Mucosa of descending colon (tissue), 3 donors: ENCODE results near the gene CADM1. TPM values are rescaled to one million over a fixed set of nuclear protein-coding genes. Genes with fewer than 3 reads are reported as not detected.

Source experiments
- ATAC-seq: fragments of 200-7000 bp; cut with Tn5 transposase; one replicate; pipeline ENCODE4 v1.9.1; 2020; ENCODE audit warnings: mild to moderate bottlenecking, moderate library complexity
- DNase-seq, 3 donors: peaks; one replicate each; pipeline ENCODE4 v3.0.0-alpha.2; 2020
- H3K36me3 ChIP-seq: fragments of 200-600 bp; one replicate; pipeline ENCODE4 v1.8.0; 2021; ENCODE audit warnings: low read depth, mild to moderate bottlenecking
- H3K4me1 ChIP-seq: fragments of 200-600 bp; one replicate; pipeline ENCODE4 v1.8.0; 2021; ENCODE audit warnings: low read depth, mild to moderate bottlenecking
- H3K4me3 ChIP-seq: fragments of 200-600 bp; one replicate; pipeline ENCODE4 v1.8.0; 2021; ENCODE audit warnings: mild to moderate bottlenecking
- H3K9me3 ChIP-seq: fragments of 200-600 bp; one replicate; pipeline ENCODE4 v1.8.0; 2021; ENCODE audit warnings: mild to moderate bottlenecking
- CTCF ChIP-seq: fragments of 200-600 bp; IDR thresholded peaks from one replicate; pipeline ENCODE4 v1.8.0; 2022; ENCODE audit warnings: antibody characterized with exemption, mild to moderate bottlenecking
- intact Hi-C, 2 donors: fragments of 100-400 bp; cut with DNase I in 1 of 2; cut with micrococcal nuclease in 1 of 2; formaldehyde crosslinking; loops; one replicate each; pipeline versions ENCODE4 v1.11.0 to v1.11.1; 2022; cut with DNase I, micrococcal nuclease
- total RNA-seq, 3 donors: library from RNA; stranded (reverse); fragmentation: NEBNext Ultra II Directional in 2 of 3; extraction: Animal tissue kit (Norgen Biotek cat#: 25700) in 2 of 3; gene quantifications; one replicate each; pipeline versions ENCODE4 v1.2.1 to v1.2.4, GENCODE V29; 2021 to 2023
- donor health status: DM: no; HTN: no; CAD: no; lungs with moderate emphysema.
- donor health status: DM: no; HTN: no; CAD: no.
- donor health status: DM: no; HTN: yes; CAD: no.

CADM1 gene
- total RNA-seq, 3 donors from 2014 or later = 4.3 to 20.2 (median 7.2) TPM

- Histone ChIP-seq H3K4me3 (no peak overlapping the region), H3K9me3 (no peaks in the 10 kb centered on the region), H3K4me1 (no peaks in the 10 kb centered on the region), H3K36me3 (no peaks in the 10 kb centered on the region)
- TF ChIP-seq CTCF = no peak
- no peak for ATAC-seq
- intact Hi-C loops = no loop called here
- no peak for DNase-seq
Measured at GRCh38 chr11:115133475-115134209, 370.6 kb downstream of the CADM1 start.

DNA sequence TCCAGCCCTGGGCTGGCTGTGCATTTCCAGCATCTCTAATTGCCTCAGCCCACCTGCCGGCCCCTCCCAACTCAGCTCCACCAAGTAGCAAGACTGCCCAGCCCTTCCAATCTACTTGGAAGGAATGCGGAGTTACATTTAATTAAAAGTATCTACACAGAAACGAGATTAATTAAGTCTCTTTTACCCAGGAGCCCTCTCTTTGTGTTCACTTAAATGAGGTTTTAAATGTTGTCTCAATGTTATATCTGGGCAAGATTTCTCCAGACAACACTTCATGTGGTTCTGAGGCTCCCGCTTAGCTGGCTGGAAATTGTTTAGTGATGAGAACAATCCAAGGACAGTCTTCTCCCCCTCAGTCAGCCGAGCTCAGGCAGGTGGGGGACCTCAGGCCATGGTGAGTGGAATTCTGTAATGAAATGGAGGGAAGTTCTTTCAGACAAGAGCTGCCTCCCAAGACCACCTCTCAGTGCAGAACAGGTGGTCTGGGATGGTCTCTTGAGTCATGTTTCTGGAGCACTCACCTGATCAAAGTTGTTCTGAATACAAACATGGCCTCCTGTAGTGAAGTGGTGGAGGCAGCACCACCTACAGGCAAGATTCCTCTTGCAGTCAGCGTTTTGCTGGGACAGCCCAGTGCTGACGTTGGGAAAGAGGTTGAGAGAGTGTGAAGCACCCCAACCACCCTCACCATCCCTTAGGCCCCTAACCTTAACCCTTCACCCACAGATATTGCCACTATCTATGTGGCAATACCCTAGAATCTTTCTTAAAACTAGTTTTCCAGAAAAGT is 371.6 kb downstream of the CADM1 start:
- ATAC-seq = peak; percentile 52
- intact Hi-C loops = no loop called here
- Histone ChIP-seq H3K36me3 (no peaks in the 10 kb centered on the region), H3K4me3 (no peak overlapping the region), H3K4me1 (no peaks in the 10 kb centered on the region), H3K9me3 (no peaks in the 10 kb centered on the region)
- TF ChIP-seq CTCF = no peak
- DNase-seq = peak in 2 of 3 donors; percentile 34 to 57

DNA sequence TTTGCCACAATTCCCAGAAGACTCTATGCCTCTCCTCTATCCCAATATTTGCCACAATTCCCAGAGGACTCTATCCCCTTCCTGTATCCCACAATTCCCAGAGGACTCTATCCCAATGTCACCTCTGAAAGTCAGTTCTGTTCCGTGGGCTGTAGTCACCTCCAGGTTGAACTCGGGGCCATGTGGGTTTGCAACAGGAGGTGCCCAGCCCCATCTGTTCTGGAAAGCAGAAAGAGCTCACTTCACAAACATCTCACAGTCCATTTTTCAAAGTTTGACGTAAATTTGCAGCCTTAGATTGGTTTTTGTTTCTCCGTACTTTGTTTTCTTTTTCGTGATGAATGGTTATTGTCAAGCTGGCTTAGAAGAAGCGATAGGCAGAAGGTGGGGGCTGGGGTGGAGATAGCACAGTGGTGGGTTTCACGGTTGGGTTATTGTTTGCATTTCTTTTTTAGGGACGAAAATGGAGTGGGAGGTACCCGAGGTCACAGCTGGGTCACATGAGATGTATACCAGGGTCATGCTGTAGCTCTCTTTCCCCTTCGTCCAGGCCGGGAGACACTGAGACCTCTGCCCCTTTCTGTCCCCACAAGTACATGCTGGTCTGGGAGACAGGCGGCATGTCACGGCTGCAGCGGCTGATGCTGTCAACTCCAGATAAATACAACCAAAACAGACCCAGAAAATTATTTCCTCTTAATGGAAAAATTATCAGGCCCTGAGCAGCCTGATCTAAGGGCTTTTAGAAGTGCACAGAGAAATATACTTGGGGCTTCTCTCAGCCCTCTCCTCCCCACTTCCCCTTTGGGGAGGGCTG is 374.5 kb downstream of the CADM1 start:
- intact Hi-C loops = no loop called here
- Histone ChIP-seq H3K36me3 (no peaks in the 10 kb centered on the region), H3K4me1 (no peaks in the 10 kb centered on the region), H3K4me3 (no peak overlapping the region), H3K9me3 (no peaks in the 10 kb centered on the region)
- DNase-seq (no peak), ATAC-seq (no peak)
- TF ChIP-seq CTCF = no peak

GRCh38 chr11:115128226-115128625 is 376.0 kb downstream of the CADM1 start:
- ATAC-seq (no peak), DNase-seq (no peak)
- TF ChIP-seq CTCF = no peak
- intact Hi-C loops = no loop called here
- Histone ChIP-seq H3K4me3 (no peak overlapping the region), H3K9me3 (no peaks in the 10 kb centered on the region), H3K36me3 (no peaks in the 10 kb centered on the region), H3K4me1 (no peaks in the 10 kb centered on the region)

- no peak for ATAC-seq
- Histone ChIP-seq H3K9me3 (no peaks in the 10 kb centered on the region), H3K4me1 (no peaks in the 10 kb centered on the region), H3K4me3 (no peak overlapping the region), H3K36me3 (no peaks in the 10 kb centered on the region)
- no peak for TF ChIP-seq CTCF
- no peak for DNase-seq
- intact Hi-C loops = no loop called here
Measured at GRCh38 chr11:115127790-115128189, 376.4 kb downstream of the CADM1 start.
